SK-N-SH treated with all-trans-retinoic acid at 6 μM for 48 hours (cell line): Measurements from ENCODE around the gene YPEL3.

Experiments used
- ATAC-seq: fragments of 200-7000 bp; cut with Tn5 transposase; 3 replicates; pipeline ENCODE4 v1.9.1; 2020; ENCODE audit warnings: mild to moderate bottlenecking, moderate library complexity
- ARNTL ChIP-seq: fragments of 450-650 bp; formaldehyde crosslinking; IDR thresholded peaks from 2 replicates; pipeline ENCODE4 v1.5.0; 2020; ENCODE audit warnings: low read depth, mild to moderate bottlenecking, moderate library complexity, borderline replicate concordance
- BACH2 ChIP-seq: fragments of 250-450 bp; sonication (Bioruptor Pico); IDR thresholded peaks from 2 replicates; pipeline ENCODE4 v1.9.0; 2021; ENCODE audit warnings: mild to moderate bottlenecking, borderline replicate concordance
- CSDC2 ChIP-seq: fragments of 250-450 bp; sonication (Bioruptor Pico); IDR thresholded peaks from 2 replicates; pipeline ENCODE4 v1.5.0; 2020; ENCODE audit warnings: mild to moderate bottlenecking, moderate library complexity
- ESRRG ChIP-seq: fragments of 250-450 bp; sonication (Bioruptor Pico); IDR thresholded peaks from 2 replicates; pipeline ENCODE4 v1.6.1; 2021; ENCODE audit warnings: mild to moderate bottlenecking
- GLIS3 ChIP-seq: fragments of 250-450 bp; sonication (Bioruptor Pico); IDR thresholded peaks from 2 replicates; pipeline ENCODE4 v1.5.0; 2020; ENCODE audit warnings: mild to moderate bottlenecking, moderate library complexity
- ISL1 ChIP-seq: fragments of 250-450 bp; sonication (Bioruptor Pico); IDR thresholded peaks from 2 replicates; pipeline ENCODE4 v2.1.2; 2022; ENCODE audit warnings: mild to moderate bottlenecking, moderate library complexity
- OSR1 ChIP-seq: fragments of 250-450 bp; sonication (Bioruptor Pico); IDR thresholded peaks from 2 replicates; pipeline ENCODE4 v1.8.0; 2022; ENCODE audit warnings: moderate library complexity, mild to moderate bottlenecking, inconsistent platforms
- PPARA ChIP-seq: fragments of 250-450 bp; sonication (Bioruptor Pico); IDR thresholded peaks from 2 replicates; pipeline ENCODE4 v1.5.0; 2020; ENCODE audit warnings: mild to moderate bottlenecking, borderline replicate concordance
- RARB ChIP-seq: fragments of 250-450 bp; sonication (Bioruptor Pico); IDR thresholded peaks from 2 replicates; pipeline ENCODE4 v1.8.0; 2021; ENCODE audit warnings: mild to moderate bottlenecking, moderate library complexity
- SNAI2 ChIP-seq: fragments of 250-450 bp; sonication (Bioruptor Pico); IDR thresholded peaks from 2 replicates; pipeline ENCODE4 v1.5.0; 2020; ENCODE audit warnings: mild to moderate bottlenecking, moderate library complexity
- TCF4 ChIP-seq: fragments of 250-450 bp; sonication (Bioruptor Pico); IDR thresholded peaks from 2 replicates; pipeline ENCODE4 v1.8.0; 2021; ENCODE audit warnings: mild to moderate bottlenecking, moderate library complexity, borderline replicate concordance
- TOX ChIP-seq: fragments of 250-450 bp; sonication (Bioruptor Pico); IDR thresholded peaks from 2 replicates; pipeline ENCODE4 v1.8.0; 2021; ENCODE audit warnings: mild to moderate bottlenecking, moderate library complexity, borderline replicate concordance
- ZC3H10 ChIP-seq: fragments of 250-450 bp; sonication (Bioruptor Pico); IDR thresholded peaks from 2 replicates; pipeline ENCODE4 v1.5.1; 2021; ENCODE audit warnings: mild to moderate bottlenecking, moderate library complexity
- ZFP3 ChIP-seq: fragments of 250-450 bp; sonication (Bioruptor Pico); IDR thresholded peaks from 2 replicates; pipeline ENCODE4 v1.5.0; 2020; ENCODE audit warnings: mild to moderate bottlenecking, moderate library complexity
- ZFP30 ChIP-seq: fragments of 450-650 bp; formaldehyde crosslinking; IDR thresholded peaks from 2 replicates; pipeline ENCODE4 v1.5.0; 2022; ENCODE audit warnings: mild to moderate bottlenecking, moderate library complexity
- ZNF565 ChIP-seq: fragments of 450-650 bp; formaldehyde crosslinking; conservative IDR thresholded peaks from 2 replicates; pipeline ENCODE4 v1.5.0; 2020; ENCODE audit warnings: low read depth, mild to moderate bottlenecking, moderate library complexity
- ZNF70 ChIP-seq: fragments of 450-650 bp; formaldehyde crosslinking; IDR thresholded peaks from 2 replicates; pipeline ENCODE4 v1.5.0; 2020; ENCODE audit warnings: mild to moderate bottlenecking, moderate library complexity
- ZNF8 ChIP-seq: fragments of 450-650 bp; formaldehyde crosslinking; IDR thresholded peaks from 2 replicates; pipeline ENCODE4 v1.5.0; 2020; ENCODE audit warnings: mild to moderate bottlenecking, moderate library complexity
- TF ChIP-seq, protein P1 (sequence below): fragments of 250-450 bp; sonication (Bioruptor Pico); IDR thresholded peaks from 2 replicates; pipeline ENCODE4 v1.5.0; 2020; ENCODE audit warnings: mild to moderate bottlenecking, moderate library complexity
- TF ChIP-seq, protein P2 (sequence below): fragments of 250-450 bp; sonication (Bioruptor Pico); IDR thresholded peaks from 2 replicates; pipeline ENCODE4 v1.5.1; 2021; ENCODE audit warnings: mild to moderate bottlenecking, moderate library complexity
- TF ChIP-seq, protein P3 (sequence below): fragments of 250-450 bp; sonication (Bioruptor Pico); IDR thresholded peaks from 2 replicates; pipeline ENCODE4 v1.5.1; 2020; ENCODE audit warnings: low read depth, mild to moderate bottlenecking, moderate library complexity
- TF ChIP-seq, protein P4 (sequence below): fragments of 250-450 bp; sonication (Bioruptor Pico); IDR thresholded peaks from 2 replicates; pipeline ENCODE4 v1.8.0; 2021; ENCODE audit warnings: low read depth, mild to moderate bottlenecking, moderate library complexity, borderline replicate concordance
- TF ChIP-seq, protein P5 (sequence below): fragments of 250-450 bp; sonication (Bioruptor Pico); IDR thresholded peaks from 2 replicates; pipeline ENCODE4 v1.8.0; 2020; ENCODE audit warnings: mild to moderate bottlenecking, moderate library complexity, borderline replicate concordance

YPEL3 gene

DNA sequence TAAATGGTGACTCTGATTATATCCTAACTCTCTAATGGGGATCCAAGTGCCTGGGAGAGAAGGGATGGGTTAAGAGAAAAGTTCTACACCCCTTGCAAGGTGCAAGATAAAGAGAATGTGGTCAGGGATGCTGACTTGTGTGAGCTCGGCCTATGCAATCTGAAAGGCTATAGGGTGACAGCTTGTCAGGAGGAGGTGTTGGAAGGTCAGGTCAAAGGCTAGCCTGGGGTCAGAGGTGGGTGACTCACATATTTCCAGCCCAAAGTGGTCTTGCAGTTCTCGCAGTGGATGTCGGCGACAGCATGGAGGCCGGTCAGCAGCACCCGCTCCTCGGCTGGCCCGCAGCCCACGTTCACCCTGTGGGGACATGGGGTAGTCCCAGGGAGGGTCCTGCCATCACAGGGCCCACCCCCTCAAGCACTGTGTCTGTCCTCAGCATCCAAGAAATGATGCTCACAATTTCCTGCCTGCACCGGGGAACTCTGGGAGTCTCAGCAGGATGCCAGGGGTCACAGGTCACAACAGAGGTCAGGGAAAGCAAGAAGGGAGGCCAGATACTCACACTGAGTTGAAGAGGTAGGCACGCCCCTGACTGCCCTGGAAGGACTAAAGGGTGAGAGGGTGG is 1.4 kb downstream of the YPEL3 start:
- TF ChIP-seq ZFP30 (CRISPR knock-in tag), result no peak
- no peak for TF ChIP-seq ISL1 (CRISPR knock-in tag)
- no peak for TF ChIP-seq TCF4 (CRISPR knock-in tag)
- no peak for TF ChIP-seq ZNF565
- no peak for TF ChIP-seq ZNF8 (CRISPR knock-in tag)
- TF ChIP-seq TOX (CRISPR knock-in tag), result no peak
- TF ChIP-seq ARNTL (CRISPR knock-in tag), result no peak
- TF ChIP-seq ZNF70 (CRISPR knock-in tag), result no peak
- no peak for TF ChIP-seq GLIS3
- TF ChIP-seq ZFP3 (CRISPR knock-in tag), result no peak
- TF ChIP-seq, all 23 proteins: peak for 0
- ATAC-seq, result no peak

DNA sequence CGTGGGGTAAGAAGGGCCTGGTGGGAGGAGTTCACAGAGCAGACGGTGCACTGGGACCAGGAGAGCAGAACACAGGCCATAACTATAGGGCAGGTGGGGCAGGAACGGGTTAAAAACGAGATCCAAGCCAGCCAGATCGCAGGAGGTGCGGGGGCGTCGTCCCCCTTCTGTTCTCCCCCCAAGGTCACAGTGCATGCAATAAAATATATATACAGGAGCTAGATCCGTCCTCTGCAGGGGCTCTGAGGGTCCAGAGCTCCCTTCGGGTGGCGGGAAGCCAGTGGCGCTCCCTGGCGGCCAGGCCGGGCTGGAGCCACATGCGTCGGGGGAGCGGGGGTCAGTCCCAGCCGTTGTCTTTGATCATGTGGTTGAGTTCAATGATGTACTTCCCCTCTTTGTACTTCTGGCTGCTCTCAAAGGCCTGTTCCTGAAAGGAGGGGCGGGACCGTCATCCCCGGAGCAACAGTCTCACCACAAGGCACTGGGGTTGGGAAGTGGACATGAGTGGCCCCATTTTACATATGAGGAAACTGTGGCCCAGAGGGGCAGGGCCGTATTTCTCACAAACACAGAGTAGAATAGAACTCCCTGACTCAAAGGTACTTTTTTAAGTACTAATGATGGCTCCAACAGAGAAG is 3.5 kb downstream of the YPEL3 start:
- TF ChIP-seq ZNF8 (CRISPR knock-in tag) (no peak), RARB (no peak), ARNTL (CRISPR knock-in tag) (no peak), GLIS3 (0 out of 2 replicates have a peak, but pooled peaks have one; percentile 79), PPARA (no peak), OSR1 (CRISPR knock-in tag) (0 out of 2 replicates have a peak, but pooled peaks have one; percentile 57), ZFP30 (CRISPR knock-in tag) (no peak), ZNF565 (no peak), ESRRG (CRISPR knock-in tag) (0 out of 2 replicates have a peak, but pooled peaks have one; percentile 64), TOX (CRISPR knock-in tag) (no peak), ZFP3 (CRISPR knock-in tag) (no peak), BACH2 (CRISPR knock-in tag) (peak; percentile 81), CSDC2 (CRISPR knock-in tag) (no peak), TCF4 (CRISPR knock-in tag) (no peak), ZNF70 (CRISPR knock-in tag) (no peak), SNAI2 (CRISPR knock-in tag) (no peak; the same call in 1 of the 2 replicates), ZC3H10 (no peak), ISL1 (CRISPR knock-in tag) (no peak)
- TF ChIP-seq, protein P1, sequence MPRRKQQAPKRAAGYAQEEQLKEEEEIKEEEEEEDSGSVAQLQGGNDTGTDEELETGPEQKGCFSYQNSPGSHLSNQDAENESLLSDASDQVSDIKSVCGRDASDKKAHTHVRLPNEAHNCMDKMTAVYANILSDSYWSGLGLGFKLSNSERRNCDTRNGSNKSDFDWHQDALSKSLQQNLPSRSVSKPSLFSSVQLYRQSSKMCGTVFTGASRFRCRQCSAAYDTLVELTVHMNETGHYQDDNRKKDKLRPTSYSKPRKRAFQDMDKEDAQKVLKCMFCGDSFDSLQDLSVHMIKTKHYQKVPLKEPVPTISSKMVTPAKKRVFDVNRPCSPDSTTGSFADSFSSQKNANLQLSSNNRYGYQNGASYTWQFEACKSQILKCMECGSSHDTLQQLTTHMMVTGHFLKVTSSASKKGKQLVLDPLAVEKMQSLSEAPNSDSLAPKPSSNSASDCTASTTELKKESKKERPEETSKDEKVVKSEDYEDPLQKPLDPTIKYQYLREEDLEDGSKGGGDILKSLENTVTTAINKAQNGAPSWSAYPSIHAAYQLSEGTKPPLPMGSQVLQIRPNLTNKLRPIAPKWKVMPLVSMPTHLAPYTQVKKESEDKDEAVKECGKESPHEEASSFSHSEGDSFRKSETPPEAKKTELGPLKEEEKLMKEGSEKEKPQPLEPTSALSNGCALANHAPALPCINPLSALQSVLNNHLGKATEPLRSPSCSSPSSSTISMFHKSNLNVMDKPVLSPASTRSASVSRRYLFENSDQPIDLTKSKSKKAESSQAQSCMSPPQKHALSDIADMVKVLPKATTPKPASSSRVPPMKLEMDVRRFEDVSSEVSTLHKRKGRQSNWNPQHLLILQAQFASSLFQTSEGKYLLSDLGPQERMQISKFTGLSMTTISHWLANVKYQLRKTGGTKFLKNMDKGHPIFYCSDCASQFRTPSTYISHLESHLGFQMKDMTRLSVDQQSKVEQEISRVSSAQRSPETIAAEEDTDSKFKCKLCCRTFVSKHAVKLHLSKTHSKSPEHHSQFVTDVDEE (CRISPR knock-in tag), result no peak; the same call in 1 of the 2 replicates
- TF ChIP-seq, protein P2, sequence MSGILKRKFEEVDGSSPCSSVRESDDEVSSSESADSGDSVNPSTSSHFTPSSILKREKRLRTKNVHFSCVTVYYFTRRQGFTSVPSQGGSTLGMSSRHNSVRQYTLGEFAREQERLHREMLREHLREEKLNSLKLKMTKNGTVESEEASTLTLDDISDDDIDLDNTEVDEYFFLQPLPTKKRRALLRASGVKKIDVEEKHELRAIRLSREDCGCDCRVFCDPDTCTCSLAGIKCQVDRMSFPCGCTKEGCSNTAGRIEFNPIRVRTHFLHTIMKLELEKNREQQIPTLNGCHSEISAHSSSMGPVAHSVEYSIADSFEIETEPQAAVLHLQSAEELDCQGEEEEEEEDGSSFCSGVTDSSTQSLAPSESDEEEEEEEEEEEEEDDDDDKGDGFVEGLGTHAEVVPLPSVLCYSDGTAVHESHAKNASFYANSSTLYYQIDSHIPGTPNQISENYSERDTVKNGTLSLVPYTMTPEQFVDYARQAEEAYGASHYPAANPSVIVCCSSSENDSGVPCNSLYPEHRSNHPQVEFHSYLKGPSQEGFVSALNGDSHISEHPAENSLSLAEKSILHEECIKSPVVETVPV (CRISPR knock-in tag), result no peak
- TF ChIP-seq, protein P3, sequence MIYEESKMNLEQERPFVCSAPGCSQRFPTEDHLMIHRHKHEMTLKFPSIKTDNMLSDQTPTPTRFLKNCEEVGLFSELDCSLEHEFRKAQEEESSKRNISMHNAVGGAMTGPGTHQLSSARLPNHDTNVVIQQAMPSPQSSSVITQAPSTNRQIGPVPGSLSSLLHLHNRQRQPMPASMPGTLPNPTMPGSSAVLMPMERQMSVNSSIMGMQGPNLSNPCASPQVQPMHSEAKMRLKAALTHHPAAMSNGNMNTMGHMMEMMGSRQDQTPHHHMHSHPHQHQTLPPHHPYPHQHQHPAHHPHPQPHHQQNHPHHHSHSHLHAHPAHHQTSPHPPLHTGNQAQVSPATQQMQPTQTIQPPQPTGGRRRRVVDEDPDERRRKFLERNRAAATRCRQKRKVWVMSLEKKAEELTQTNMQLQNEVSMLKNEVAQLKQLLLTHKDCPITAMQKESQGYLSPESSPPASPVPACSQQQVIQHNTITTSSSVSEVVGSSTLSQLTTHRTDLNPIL, result 0 out of 2 replicates have a peak, but pooled peaks have one; percentile 13
- TF ChIP-seq, protein P4, sequence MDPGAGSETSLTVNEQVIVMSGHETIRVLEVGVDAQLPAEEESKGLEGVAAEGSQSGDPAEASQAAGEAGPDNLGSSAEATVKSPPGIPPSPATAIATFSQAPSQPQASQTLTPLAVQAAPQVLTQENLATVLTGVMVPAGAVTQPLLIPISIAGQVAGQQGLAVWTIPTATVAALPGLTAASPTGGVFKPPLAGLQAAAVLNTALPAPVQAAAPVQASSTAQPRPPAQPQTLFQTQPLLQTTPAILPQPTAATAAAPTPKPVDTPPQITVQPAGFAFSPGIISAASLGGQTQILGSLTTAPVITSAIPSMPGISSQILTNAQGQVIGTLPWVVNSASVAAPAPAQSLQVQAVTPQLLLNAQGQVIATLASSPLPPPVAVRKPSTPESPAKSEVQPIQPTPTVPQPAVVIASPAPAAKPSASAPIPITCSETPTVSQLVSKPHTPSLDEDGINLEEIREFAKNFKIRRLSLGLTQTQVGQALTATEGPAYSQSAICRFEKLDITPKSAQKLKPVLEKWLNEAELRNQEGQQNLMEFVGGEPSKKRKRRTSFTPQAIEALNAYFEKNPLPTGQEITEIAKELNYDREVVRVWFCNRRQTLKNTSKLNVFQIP (CRISPR knock-in tag), result no peak
- TF ChIP-seq, protein P5, sequence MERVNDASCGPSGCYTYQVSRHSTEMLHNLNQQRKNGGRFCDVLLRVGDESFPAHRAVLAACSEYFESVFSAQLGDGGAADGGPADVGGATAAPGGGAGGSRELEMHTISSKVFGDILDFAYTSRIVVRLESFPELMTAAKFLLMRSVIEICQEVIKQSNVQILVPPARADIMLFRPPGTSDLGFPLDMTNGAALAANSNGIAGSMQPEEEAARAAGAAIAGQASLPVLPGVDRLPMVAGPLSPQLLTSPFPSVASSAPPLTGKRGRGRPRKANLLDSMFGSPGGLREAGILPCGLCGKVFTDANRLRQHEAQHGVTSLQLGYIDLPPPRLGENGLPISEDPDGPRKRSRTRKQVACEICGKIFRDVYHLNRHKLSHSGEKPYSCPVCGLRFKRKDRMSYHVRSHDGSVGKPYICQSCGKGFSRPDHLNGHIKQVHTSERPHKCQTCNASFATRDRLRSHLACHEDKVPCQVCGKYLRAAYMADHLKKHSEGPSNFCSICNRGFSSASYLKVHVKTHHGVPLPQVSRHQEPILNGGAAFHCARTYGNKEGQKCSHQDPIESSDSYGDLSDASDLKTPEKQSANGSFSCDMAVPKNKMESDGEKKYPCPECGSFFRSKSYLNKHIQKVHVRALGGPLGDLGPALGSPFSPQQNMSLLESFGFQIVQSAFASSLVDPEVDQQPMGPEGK (CRISPR knock-in tag), result peak; percentile 46; the same call in 1 of the 2 replicates
- ATAC-seq, result peak; percentile 65
